Testis (tissue), 3 donors: ENCODE data around the gene ANKRD53. TPM values are rescaled to one million over a fixed set of nuclear protein-coding genes. Genes with fewer than 3 reads are reported as not detected.
"Not testable (repeated sequence)": the region's sequence is repeated elsewhere in the genome, so short reads cannot be mapped to it uniquely, and the experiment has no call there.

Source experiments
- DNase-seq: peaks from one replicate; pipeline ENCODE4 v3.0.0-alpha.2; 2019
- H3K27ac ChIP-seq, 2 donors: fragments of 200-600 bp; sonication (generic); one replicate each; pipeline ENCODE4 v1.5.1; 2019
- H3K27me3 ChIP-seq: fragments of 200-600 bp; sonication (generic); one replicate; pipeline ENCODE4 v1.5.1; 2019
- H3K36me3 ChIP-seq: fragments of 200-600 bp; sonication (generic); one replicate; pipeline ENCODE4 v1.5.1; 2017; ENCODE audit warnings: low read depth; ENCODE audit errors: missing control alignments
- H3K4me1 ChIP-seq: fragments of 200-600 bp; sonication (generic); one replicate; pipeline ENCODE4 v1.5.1; 2019
- H3K4me3 ChIP-seq, 2 donors: fragments of 200-600 bp; sonication (generic); one replicate each; pipeline ENCODE4 v1.5.1; 2017 to 2019
- H3K9me3 ChIP-seq: fragments of 200-600 bp; sonication (generic); one replicate; pipeline ENCODE4 v1.5.1; 2017
- CTCF ChIP-seq, 3 experiments: fragments of 450-650 bp in 2 of 3; fragments of 200-600 bp in 1 of 3; sonication (generic) in 1 of 3; IDR thresholded peaks; one replicate each; pipeline ENCODE4 v1.5.1; 2016 to 2019; ENCODE audit warnings: antibody characterized with exemption in 3 of 3, mild to moderate bottlenecking in 2 of 3, moderate library complexity in 1 of 3
- POLR2A ChIP-seq: fragments of 450-650 bp; IDR thresholded peaks from one replicate; pipeline ENCODE4 v1.6.1; 2017; ENCODE audit warnings: antibody characterized with exemption, mild to moderate bottlenecking, moderate library complexity
- WGBS, 2 donors: methylation state at CpG; one replicate each; pipeline ENCODE4 v1.1.5; 2018; 5-methylcytosine and 5-hydroxymethylcytosine counted together
- intact Hi-C: fragments of 100-400 bp; cut with DNase I; formaldehyde crosslinking; loops from one replicate; pipeline ENCODE4 v1.15.1; 2023; ENCODE audit warnings: low total_unique reads
- polyA plus RNA-seq: library from polyadenylated mRNA; stranded (reverse); fragments of 350-450 nt; fragmentation: Illumina TruSeq; extraction: RNeasy Lipid Tissue Mini Kit (QIAGEN cat#74804); gene quantifications from one replicate; pipeline ENCODE4 v1.2.3, GENCODE V29; 2014; ENCODE audit warnings: low read depth, low replicate concordance; ENCODE audit not compliant: insufficient read depth
- total RNA-seq, 2 donors: library from RNA; depleted of rRNA; stranded (reverse); fragments of >200 nt; gene quantifications; one replicate each; pipeline ENCODE4 v1.2.3, GENCODE V29; 2016

ANKRD53 gene
- total and polyA plus RNA-seq, 3 donors from 2014 or later: 10.6 to 52.2 (median 36.3) TPM

- Histone ChIP-seq H3K27ac (peak overlapping the region; percentile 70 to 80), H3K36me3 (no peaks in the 10 kb centered on the region), H3K27me3 (no peaks in the 10 kb centered on the region), H3K4me3 (peak overlapping the region; percentile 94 to 98), H3K4me1 (peaks cover 15% of the 10 kb centered on the region), H3K9me3 (no peaks in the 10 kb centered on the region)
- intact Hi-C loops: no loop called here
- TF ChIP-seq POLR2A (no peak), CTCF (IDR thresholded peaks at IDR 0.05) (no peak)
- peak; percentile 36 for DNase-seq
- WGBS, 2 donors: 0 to 1% methylated on average over 25 to 46 of the region's 49 CpGs
Observed at GRCh38 chr2:70994009-70994698, 15.7 kb downstream of the ANKRD53 start.

GRCh38 chr2:70994699-70995425 lies 16.4 kb downstream of the ANKRD53 start, which contains the start of gene TEX261:
Gene TEX261, minus strand, starts transcription at chr2:70994873. Its CDS starts 116 bp downstream, at chr2:70994757.
- H3K27me3 ChIP-seq: no peaks in the 10 kb centered on the region
- intact Hi-C loops: no loop called here
- WGBS, 2 donors: 0 to 1% methylated on average over 34 to 63 of the region's 65 CpGs
- no peaks in the 10 kb centered on the region for H3K36me3 ChIP-seq
- H3K4me1 ChIP-seq: peaks cover 15% of the 10 kb centered on the region
- peak within 1 kb of the TSS; percentile 70 to 80 for H3K27ac ChIP-seq
- H3K4me3 ChIP-seq: peak within 1 kb of the TSS; percentile 94 to 98
- TF ChIP-seq CTCF (IDR thresholded peaks at IDR 0.05) (peak; percentile 46 to 76 (median 64)), POLR2A (no peak)
- DNase-seq: peak; percentile 86
- no peaks in the 10 kb centered on the region for H3K9me3 ChIP-seq

GRCh38 chr2:70995426-70995729 lies 16.9 kb downstream of the ANKRD53 start:
- intact Hi-C loops: no loop called here

GRCh38 chr2:70998885-70999284 lies 20.5 kb downstream of the ANKRD53 start:
- H3K27ac ChIP-seq, DNase-seq, H3K9me3 ChIP-seq, H3K27me3 ChIP-seq, H3K4me3 ChIP-seq, intact Hi-C loops, H3K36me3 ChIP-seq: not testable (repeated sequence)
- peaks cover 10% of the 10 kb centered on the region for H3K4me1 ChIP-seq
- WGBS, 2 donors: 92% methylated on average over 4 of the region's 4 CpGs

More at GRCh38 chr2:70995426-70995729, 16.9 kb downstream of the ANKRD53 start:
- Histone ChIP-seq H3K4me3 (peak overlapping the region; percentile 94 to 98), H3K4me1 (peaks cover 15% of the 10 kb centered on the region), H3K27ac (no peak overlapping the region), H3K36me3 (no peaks in the 10 kb centered on the region), H3K9me3 (no peaks in the 10 kb centered on the region), H3K27me3 (no peaks in the 10 kb centered on the region)
- TF ChIP-seq POLR2A (no peak), CTCF (IDR thresholded peaks at IDR 0.05) (peak in 1 of 3 experiments; percentile 25)
- 1 to 5% methylated on average over 11 of the region's 11 CpGs for WGBS, 2 donors
- peak; percentile 45 for DNase-seq

GRCh38 chr2:70999362-70999761 lies 20.9 kb downstream of the ANKRD53 start:
- TF ChIP-seq POLR2A: no peak
- no peak for TF ChIP-seq CTCF (IDR thresholded peaks at IDR 0.05)
- H3K36me3 ChIP-seq: no peaks in the 10 kb centered on the region
- peaks cover 9% of the 10 kb centered on the region for H3K4me1 ChIP-seq
- H3K9me3 ChIP-seq: no peaks in the 10 kb centered on the region
- intact Hi-C loops: no loop called here
- WGBS, 2 donors: 65 to 67% methylated on average over 2 of the region's 2 CpGs
- no peak overlapping the region for H3K27ac ChIP-seq
- no peak for DNase-seq
- H3K27me3 ChIP-seq: no peaks in the 10 kb centered on the region
- no peak overlapping the region for H3K4me3 ChIP-seq

- intact Hi-C loops, DNase-seq, H3K36me3 ChIP-seq, H3K9me3 ChIP-seq, H3K4me3 ChIP-seq, H3K27me3 ChIP-seq, H3K4me1 ChIP-seq, H3K27ac ChIP-seq: not testable (repeated sequence)
- WGBS, 2 donors: 91 to 94% methylated on average over 10 of the region's 10 CpGs
Observed at GRCh38 chr2:70999931-71000330, 21.5 kb downstream of the ANKRD53 start.
